D341Med (cell line): ENCODE results near the gene SECISBP2L.
"Not testable (repeated sequence)": the region's sequence is repeated elsewhere in the genome, so short reads cannot be mapped to it uniquely, and the experiment has no call there.

Experiments used
- DNase-seq: peaks from one replicate; pipeline ENCODE4 v3.0.0; 2012; ENCODE audit warnings: low spot score

Gene SECISBP2L, protein sequence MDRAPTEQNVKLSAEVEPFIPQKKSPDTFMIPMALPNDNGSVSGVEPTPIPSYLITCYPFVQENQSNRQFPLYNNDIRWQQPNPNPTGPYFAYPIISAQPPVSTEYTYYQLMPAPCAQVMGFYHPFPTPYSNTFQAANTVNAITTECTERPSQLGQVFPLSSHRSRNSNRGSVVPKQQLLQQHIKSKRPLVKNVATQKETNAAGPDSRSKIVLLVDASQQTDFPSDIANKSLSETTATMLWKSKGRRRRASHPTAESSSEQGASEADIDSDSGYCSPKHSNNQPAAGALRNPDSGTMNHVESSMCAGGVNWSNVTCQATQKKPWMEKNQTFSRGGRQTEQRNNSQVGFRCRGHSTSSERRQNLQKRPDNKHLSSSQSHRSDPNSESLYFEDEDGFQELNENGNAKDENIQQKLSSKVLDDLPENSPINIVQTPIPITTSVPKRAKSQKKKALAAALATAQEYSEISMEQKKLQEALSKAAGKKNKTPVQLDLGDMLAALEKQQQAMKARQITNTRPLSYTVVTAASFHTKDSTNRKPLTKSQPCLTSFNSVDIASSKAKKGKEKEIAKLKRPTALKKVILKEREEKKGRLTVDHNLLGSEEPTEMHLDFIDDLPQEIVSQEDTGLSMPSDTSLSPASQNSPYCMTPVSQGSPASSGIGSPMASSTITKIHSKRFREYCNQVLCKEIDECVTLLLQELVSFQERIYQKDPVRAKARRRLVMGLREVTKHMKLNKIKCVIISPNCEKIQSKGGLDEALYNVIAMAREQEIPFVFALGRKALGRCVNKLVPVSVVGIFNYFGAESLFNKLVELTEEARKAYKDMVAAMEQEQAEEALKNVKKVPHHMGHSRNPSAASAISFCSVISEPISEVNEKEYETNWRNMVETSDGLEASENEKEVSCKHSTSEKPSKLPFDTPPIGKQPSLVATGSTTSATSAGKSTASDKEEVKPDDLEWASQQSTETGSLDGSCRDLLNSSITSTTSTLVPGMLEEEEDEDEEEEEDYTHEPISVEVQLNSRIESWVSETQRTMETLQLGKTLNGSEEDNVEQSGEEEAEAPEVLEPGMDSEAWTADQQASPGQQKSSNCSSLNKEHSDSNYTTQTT

DNA sequence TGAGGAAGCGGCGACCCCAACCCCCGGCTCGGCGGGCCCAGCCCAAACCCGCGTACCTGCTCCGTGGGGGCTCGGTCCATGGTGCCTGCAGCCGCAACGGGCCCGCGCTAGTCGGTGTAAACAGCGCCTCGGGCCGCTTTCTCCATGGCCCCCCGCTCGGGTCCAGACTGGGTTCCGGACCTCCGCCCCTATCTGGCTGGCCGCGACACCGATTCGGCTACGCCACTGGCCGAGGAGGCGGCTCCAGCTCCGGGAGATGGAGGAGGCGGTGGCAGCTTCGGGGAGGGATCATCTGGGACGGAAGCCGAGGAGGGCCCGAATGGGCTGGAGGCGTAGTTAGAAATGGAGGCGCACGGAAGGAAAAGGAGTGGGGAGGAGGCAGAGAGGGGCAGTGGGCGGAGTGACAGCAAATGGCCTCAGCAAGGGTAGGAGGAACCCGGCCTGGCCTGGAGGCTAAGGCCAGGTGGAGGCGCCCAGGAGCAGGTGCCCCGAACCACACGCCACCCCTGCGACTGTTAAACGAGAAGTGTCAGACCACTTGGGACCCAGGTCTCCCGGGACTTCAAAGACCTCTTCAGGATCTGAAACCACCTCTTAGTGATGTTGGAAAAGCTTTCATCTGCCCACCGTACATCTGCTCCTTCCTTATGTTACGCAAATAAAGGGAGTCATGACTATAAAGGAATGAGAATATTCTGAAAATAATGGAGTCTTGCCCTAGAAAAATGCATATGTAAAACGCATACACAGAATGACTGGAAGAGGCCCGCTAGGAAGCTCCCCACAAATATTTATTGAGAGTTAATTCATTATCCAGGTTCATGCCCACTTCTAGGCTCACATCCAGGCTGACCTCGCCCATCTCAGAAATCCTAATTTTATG, at the start of gene SECISBP2L:
SECISBP2L (minus strand) TSS at position 227 of the 883 bp plus-strand sequence; CDS start at position 80, 147 bp downstream.
- peak; percentile 92 for DNase-seq

DNA sequence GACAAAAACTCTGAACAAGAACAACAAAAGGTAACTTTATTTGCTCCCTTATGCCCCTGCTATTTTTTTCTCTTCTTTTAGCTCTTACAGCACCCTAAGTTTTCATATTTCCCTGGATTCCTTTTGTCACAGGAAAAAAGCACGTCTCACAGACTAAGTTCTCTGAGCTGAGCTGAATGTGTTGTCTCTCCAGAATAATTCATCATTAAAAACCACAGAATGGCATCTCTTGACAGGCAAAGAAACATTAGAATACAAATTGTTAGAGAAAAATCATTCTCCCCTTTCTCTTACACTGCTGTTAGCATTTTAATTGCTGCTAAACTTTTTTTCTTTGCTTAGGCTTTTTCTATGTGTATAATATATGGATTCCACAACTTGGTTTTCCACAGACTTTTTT, 48.7 kb upstream of the SECISBP2L start:
- DNase-seq = no peak

DNA sequence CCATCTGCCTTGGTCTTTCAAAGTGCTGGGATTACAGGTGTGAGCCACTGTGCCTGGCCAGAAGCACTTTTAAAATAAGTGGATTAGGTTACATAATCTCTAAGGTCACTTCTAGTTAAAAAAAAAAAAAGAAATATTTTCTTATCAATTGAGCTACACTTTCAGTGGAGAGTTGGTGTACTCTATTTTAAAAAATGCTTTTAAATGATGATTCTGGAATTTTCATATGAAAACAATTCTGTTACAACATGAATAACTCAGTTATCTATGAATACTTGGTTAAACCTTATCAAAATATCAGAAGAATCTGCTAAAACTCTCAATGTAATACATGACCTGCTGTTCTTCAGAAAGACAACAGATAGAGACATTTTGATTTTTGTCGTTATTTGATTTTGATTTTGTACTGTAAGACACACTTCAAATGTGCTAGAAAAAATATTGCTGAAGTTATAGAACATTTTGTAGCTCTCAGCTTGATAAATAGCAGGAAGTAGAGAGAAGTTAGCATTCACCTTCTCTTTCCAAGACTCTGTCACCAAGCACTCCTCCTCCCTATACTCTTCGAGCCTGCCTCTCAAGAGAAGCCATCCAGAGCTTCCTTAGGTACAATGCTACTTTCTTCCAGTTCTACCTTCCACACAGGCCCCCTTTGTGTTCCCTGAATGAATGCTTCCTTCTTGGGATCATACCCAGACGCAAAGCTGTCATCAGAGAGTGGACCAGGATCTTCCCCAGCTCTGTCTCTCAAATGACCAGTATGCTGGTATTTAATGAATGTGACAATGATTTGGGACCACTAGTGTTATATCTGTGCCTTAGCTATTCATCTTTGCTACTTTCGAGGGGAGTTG, 47.2 kb upstream of the SECISBP2L start:
- no peak for DNase-seq

DNA sequence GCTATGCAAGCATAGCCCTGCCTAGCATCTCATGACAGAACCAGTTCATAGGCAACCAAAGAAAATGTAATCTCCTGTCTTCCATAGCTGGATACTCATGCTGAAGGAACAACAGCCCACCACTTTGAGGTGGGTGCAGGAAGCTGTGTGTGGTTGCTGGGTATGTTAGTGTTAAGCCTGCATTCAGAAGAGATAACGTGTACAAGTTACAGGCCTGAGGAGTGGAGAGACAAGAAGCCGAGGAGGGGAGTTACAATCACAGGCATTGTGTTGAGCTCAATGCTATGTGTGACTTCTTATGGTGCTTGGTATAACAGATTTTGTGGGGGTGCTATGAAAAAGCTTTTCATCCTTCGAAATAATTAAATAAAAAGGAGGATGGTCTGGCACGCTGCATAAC, 42.8 kb upstream of the SECISBP2L start:
- DNase-seq = no peak

DNA sequence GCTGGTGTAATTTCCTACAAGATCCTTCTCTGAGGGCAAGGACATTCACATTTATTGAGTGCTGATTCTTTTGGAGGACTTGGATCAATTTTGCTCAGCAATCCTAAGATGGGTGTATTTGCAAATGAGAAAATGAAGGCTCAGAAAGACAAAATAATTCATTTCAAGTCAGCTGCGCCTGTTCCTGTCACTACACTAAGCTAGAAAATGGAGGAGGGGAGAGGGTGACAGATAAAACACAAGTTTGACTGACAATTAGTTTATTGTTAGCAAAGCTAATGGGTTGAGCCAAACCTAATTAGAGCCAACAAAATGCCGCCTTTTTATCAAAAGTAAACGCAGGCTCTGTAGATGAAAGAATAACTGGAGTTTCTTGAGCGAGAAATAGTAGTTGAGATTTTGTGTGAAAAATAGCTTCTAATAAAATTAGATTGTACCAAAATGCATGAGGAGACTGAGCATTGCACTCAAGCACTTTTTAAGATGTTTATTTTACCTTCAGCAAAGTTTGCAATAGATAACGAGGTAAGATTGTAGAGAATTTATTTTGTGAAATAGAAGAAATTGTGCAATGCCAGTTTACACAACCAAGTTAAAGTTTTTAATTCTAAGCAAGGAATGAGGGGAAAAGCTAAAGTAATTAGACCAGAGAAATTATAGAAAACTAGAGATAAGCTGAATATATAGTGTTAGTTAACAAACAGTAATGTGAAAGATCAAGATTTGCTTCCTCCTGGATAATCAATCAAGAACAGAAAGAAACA, 39.6 kb upstream of the SECISBP2L start:
- DNase-seq = no peak

DNA sequence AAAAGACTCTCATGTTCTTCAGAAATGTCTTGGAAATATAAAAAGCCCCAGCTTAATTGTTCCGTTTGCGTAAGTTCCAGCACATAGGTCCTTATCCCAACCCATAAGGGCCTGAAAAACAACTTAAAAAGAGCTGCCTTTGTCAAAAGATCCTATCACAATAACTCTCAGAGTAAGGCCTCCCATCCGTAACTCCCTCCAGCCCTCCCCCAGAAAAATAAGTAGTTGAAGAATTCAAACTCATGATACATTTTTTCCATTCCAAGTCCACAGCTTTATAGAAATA, 38.0 kb upstream of the SECISBP2L start:
- no peak for DNase-seq

DNA sequence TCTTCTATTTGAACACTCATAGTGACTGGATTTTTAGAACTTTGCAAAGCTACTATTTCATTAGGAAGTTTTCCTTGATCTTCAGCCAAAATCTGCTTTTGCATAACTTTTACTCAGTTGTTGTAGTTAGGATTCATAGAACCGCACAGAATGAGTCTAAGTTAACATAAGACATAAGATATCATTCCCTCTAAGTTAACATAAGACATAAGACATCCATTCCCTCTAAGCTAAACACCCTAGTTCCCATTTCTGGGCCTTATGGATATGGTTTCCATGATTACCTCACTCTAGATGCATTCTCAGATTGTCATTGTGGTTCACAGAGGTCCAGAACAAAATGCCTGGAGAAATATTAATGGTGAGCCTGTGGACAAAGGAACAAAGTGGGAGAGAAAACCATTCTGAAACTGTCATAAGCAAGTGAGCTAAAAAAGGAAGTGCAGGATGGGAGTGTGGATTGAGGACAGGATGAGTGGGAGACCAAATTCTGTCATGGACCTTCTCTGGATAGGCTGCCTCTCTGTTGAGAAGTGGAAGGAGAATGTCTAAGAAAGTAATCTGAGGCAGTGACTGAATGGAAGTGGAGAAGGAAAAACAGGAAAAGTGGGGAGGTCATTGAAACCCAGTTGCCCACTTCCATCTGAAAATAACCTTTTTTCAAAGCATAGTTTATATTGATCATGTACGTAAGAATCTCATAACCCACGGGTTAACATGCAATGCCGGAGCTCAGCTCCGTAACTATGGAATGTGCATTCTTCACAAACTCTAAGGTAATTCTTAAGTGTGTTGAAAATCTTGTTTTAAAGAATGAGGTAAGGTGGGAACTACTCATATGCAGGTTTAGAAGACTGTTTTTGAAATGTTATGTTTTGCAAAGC, 37.4 kb upstream of the SECISBP2L start:
- DNase-seq = no peak

DNA sequence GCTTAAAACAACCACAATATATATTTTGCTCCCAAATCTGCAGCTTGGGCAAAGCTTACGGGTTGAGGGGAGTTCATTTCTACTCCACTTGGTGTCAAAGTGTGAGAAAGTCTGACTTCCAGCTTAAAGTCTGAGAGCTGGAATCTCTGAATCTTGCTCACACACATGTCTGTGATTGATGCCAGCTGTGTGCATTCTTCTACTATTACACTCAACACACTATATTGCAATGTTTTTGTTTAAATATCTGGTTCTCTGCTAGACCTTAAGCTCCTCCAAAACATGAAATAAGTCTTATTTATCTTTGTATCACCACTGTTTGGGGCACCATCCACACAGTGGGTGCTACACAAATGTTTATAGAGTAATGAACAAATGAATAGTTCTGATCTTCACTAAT, 36.7 kb upstream of the SECISBP2L start:
- DNase-seq = no peak

DNA sequence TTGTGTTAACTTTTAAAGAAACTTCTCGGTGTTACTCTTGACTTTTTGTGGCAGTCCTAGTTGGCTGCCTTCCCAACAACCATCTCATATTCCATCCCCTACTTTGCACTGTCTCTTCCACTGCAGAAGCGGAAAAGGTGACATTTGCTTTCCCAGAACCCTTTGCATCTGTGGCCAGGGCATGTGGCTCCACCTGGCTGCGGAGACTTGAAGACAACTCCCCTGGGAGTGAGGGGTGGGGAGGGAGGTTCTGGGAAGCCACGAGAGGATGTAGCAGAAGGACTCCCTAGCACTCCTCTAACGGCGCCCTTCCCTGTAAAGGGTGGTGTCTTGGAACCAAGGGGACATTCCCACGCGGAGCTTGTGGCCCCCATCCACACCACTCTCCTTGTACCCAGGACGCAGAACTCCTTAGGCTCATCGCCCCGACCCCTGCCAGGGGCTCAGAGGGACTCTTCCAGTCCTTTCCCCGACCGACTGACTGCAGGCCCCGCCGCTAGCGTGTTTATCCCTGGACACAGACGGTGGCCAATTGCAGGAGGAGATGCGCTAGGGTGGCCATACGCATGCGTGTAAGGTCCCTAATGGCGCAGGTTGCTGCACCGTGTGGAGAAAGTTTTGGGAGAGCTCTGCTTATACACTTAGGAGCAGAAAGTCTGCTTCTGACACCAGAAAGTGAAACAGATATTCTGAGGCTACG, 33.2 kb upstream of the SECISBP2L start:
- no peak for DNase-seq

DNA sequence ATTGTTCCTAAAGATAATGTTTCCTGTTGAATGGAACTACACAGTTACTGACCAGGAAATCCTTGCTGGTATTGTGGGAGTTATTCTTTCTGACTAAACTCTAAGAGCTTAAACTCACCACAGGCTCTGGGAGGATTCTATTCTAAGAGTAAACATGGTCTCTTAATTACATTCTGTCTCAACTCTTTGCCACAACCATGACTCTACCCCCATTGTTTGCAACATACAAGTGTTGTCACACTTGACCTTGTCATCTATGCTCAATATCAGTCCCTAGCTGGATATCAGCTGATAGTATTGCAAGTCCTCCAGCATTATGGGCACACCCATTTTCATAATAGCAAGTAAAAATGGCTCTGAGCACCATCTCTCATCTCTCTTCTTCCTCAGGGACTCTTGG, 29.6 kb upstream of the SECISBP2L start:
- no peak for DNase-seq

DNA sequence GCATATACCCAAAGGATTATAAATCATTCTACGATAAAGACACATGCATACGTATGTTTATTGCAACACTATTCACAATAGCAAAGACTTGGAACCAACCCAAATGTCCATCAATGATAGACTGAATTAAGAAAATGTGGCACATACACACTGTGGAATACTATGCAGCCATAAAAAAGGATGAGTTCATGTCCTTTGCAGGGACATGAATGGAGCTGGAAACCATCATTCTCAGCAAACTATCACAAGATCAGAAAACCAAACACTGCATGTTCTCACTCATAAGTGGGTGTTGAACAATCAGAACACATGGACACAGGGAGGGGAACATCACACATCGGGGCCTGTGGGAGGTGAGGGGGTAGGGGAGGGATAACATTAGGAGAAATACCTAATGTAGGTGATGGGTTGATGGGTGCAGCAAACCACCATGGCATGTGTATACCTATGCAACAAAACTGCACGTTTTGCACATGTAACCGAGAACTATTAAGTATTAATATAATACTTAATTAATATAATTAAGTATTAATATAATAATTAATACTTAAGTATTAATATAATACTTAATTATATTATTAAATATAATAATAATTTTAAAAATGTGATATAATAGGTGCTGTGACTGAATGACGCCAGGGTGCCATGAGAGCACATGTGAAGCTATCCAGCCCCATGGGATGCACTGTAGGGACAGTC, 28.5 kb upstream of the SECISBP2L start:
- DNase-seq = not testable (repeated sequence)

DNA sequence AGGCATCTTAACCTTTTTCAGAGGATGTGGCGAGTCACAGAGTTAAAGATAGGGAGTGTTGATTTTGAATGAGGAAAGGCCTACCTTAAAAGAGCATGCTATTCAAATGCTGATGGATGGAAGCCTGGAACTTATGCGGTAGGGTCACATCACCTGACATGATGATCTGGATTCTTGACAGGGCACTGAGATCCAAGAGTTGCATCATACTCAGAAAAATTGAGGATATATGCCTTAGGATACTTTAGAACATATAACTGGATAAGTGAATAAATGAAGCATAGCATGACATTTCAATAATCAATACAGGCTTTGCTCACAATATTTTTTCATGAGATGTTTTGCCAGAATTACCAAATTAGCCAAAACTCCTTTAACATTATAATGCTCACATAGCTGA, 20.1 kb upstream of the SECISBP2L start:
- DNase-seq = no peak

DNA sequence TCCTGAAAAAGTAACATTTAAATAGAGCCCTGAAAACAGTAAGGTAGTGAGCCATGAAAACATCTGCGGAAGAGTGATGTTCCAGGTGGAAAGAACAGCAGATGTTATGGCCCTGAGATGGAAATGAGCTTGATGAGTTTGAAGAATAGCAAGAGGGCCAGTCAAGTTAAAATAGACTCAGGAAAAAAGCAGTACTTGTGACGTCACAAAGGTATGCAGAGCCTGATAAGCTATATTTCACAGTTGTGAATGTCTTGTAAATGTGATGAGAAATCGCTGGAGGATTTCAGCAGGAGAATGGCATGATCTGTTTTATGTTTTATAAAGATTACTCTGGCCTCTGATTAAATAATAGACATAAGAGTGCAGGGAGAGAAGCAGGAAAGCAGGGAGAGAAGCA, 18.6 kb upstream of the SECISBP2L start:
- no peak for DNase-seq

DNA sequence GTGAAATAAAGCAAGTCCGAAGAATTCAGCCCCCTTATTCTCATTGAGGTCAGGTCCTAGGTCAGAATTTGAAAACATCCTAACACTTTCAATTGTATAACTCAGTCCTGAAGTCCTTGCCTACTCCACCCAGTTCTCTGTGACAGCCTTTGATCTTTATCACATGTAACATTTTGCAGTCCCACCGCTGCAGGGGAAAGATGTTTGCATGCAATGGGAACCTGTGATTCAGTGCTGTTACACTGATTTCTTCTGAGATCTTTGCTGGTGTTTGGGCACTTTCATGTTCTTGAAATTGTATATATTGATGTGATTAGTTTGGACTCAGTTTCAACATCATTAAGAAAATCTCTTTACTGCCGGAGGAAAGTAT, 18.0 kb upstream of the SECISBP2L start:
- DNase-seq = no peak

DNA sequence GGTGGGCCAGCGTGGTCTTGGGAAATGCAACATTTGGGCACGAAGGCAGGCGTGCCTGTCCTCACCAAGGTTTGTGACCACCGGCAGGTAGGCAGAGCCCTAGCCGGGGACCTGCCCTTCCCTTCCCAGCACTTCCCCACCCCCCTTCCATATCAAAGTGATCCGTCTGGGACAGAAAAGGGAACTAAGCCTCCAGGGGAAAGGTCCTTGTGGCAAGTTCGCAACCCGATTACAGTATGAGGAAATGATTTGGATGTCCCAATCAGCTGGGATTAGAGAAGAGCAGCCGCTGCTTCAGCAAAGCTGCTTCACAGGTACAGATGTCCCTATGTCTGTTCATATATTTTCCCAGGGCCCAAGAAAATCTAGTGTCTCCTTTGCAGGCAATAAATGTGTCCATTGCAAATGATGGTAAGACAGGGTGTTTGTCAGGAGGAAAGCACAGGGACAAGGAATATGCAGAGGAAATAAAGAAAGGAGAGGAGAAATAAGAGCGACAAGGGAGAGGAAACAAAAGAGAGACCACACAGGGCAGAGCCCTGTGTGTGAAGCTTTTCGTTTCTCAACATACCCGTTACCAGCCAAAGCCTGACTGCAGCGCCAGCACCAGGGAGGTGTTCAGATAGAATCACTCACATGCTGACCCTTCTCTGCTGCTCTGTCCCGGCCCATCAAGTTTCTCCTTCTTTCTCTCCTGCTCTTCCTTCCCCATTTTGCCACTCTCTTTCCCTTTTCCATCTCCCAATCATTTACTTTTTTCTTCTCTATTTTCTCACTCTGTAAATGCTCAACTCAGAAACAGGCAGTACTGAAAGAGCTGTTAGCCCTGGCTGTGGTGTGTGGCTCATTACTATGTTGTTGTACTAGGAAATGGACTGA, 17.4 kb upstream of the SECISBP2L start:
- no peak for DNase-seq

DNA sequence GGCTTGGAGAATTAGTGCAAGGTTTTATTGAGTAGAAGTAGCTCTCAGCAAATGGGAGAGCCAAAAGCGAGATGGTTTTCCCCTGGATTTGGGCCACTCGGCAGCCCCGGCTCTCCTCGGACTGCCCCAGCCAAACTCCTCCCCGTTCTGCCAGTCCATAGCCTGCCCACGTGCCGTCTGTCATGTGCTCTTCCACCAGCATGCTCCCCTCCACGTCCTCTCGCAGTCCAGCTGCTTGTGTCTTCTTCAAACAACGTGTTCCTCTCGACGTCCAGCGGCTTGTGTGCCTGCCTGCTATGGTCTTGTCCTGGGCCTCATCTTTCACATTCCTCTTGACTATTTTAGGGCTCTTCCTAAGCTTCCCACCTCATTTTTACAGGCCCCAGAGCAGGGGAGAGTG, 16.7 kb upstream of the SECISBP2L start:
- no peak for DNase-seq
